ENCODE results near the gene ATP10A. TPM values are rescaled to one million over a fixed set of nuclear protein-coding genes. Genes with fewer than 3 reads are reported as not detected.

Gene ATP10A
- total RNA-seq, 1 experiment from 2014 or later, result 0.02 TPM

- ATAC-seq (no peak), DNase-seq (ENCODE audit: low read depth, low spot score) (no peak)
- Histone ChIP-seq H2AFZ (ENCODE audit: low read depth, low read length, poor library complexity, severe bottlenecking) (no peak overlapping the region), H3K4me2 (ENCODE audit: low read length) (no peak overlapping the region), H3K9me3 (ENCODE audit: control insufficient read depth in 1 of 2, insufficient read depth in 1 of 2, low read depth in 1 of 2, low read length in 2 of 2) (peaks cover 7 to 44% of the 10 kb centered on the region in 2 experiments; a peak in 2 of 4 replicates), H3K79me2 (ENCODE audit: insufficient read depth, low read length) (no peaks in the 10 kb centered on the region), H3K36me3 (ENCODE audit: control insufficient read depth in 1 of 2, insufficient read depth in 2 of 2, low read length in 2 of 2) (no peaks in the 10 kb centered on the region), H3K4me3 (replicated peaks in 1 of 2; ENCODE audit: low read depth in 1 of 2, low read length in 2 of 2) (no peak overlapping the region), H3K9ac (ENCODE audit: low read length) (no peak overlapping the region), H3K27me3 (ENCODE audit: insufficient read depth, low read length) (no peaks in the 10 kb centered on the region), H3K27ac (ENCODE audit: low read depth, low read length) (no peak overlapping the region), H3K4me1 (ENCODE audit: control insufficient read depth in 1 of 2, insufficient read depth in 2 of 2, low read length in 2 of 2) (no peaks in the 10 kb centered on the region), H4K20me1 (ENCODE audit: insufficient read depth) (no peaks in the 10 kb centered on the region), H3K9me2 (ENCODE audit: insufficient read depth) (no peaks in the 10 kb centered on the region)
- ChIA-PET POLR2A (no interaction called here), CTCF (no interaction called here), RAD21 (ENCODE audit: low non-redundant PET in 1 of 2, low total read pairs in 2 of 2, uncharacterized antibody in 2 of 2, unreplicated experiment in 2 of 2) (no interaction called here)
- intact Hi-C loops (cut with micrococcal nuclease), result no loop called here
- BruUV-seq (replicated peaks), result no TSS peak
- TF ChIP-seq SRF (IDR thresholded peaks at IDR 0.05; ENCODE audit: low read depth), result no peak
- no peak for TF ChIP-seq ELF1 (IDR thresholded peaks at IDR 0.05; ENCODE audit: borderline replicate concordance, low read depth)
- TF ChIP-seq, protein P1, sequence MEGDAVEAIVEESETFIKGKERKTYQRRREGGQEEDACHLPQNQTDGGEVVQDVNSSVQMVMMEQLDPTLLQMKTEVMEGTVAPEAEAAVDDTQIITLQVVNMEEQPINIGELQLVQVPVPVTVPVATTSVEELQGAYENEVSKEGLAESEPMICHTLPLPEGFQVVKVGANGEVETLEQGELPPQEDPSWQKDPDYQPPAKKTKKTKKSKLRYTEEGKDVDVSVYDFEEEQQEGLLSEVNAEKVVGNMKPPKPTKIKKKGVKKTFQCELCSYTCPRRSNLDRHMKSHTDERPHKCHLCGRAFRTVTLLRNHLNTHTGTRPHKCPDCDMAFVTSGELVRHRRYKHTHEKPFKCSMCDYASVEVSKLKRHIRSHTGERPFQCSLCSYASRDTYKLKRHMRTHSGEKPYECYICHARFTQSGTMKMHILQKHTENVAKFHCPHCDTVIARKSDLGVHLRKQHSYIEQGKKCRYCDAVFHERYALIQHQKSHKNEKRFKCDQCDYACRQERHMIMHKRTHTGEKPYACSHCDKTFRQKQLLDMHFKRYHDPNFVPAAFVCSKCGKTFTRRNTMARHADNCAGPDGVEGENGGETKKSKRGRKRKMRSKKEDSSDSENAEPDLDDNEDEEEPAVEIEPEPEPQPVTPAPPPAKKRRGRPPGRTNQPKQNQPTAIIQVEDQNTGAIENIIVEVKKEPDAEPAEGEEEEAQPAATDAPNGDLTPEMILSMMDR (IDR thresholded peaks at IDR 0.05 in 2 of 3, conservative IDR thresholded peaks at IDR 0.05 in 1 of 3; ENCODE audit: borderline replicate concordance in 1 of 3, insufficient read depth in 1 of 3, low read depth in 2 of 3, low read length in 2 of 3), result no peak
- no peak for TF ChIP-seq ZBTB33 (IDR thresholded peaks at IDR 0.05; ENCODE audit: extremely low read depth, insufficient replicate concordance, low read length)
- no peak for TF ChIP-seq EZH2 (IDR thresholded peaks at IDR 0.05)
- TF ChIP-seq JUND (IDR thresholded peaks at IDR 0.05), result no peak
- TF ChIP-seq RAD21 (IDR thresholded peaks at IDR 0.05; ENCODE audit: low read depth), result no peak
- TF ChIP-seq TCF7L2 (IDR thresholded peaks at IDR 0.05; ENCODE audit: borderline replicate concordance, extremely low read depth, insufficient read depth, insufficient read length), result no peak
- no peak for TF ChIP-seq YY1 (IDR thresholded peaks at IDR 0.05; ENCODE audit: extremely low read depth, insufficient replicate concordance, low read depth, low read length)
- no peak for TF ChIP-seq ZFX (IDR thresholded peaks at IDR 0.05)
- TF ChIP-seq CEBPB (IDR thresholded peaks at IDR 0.05; ENCODE audit: low read depth), result no peak
- no peak for TF ChIP-seq MAX (IDR thresholded peaks at IDR 0.05)
Measured at GRCh38 chr15:25894371-25894902, 31.3 kb upstream of the ATP10A start.
